NCI-H460 (cell line): ENCODE measurements around the gene BCS1L. TPM values are rescaled to one million over a fixed set of nuclear protein-coding genes. Genes with fewer than 3 reads are reported as not detected.
A peak's percentile ranks its signal among the peaks of the same experiment; 100 is the strongest.

Experiments used
- DNase-seq: peaks from one replicate; pipeline ENCODE4 v3.0.0-alpha.2; 2016; ENCODE audit warnings: low read depth; ENCODE audit errors: extremely low read depth
- total RNA-seq: library from RNA; depleted of rRNA; stranded (reverse); fragments of >200 nt; shearing (Covaris generic); gene quantifications from 2 replicates; pipeline ENCODE4 v1.2.3, GENCODE V29; 2014

Gene BCS1L
- total RNA-seq, 1 experiment from 2014 or later, result 40.2 TPM

GRCh38 chr2:218659988-218660358, 490 bp downstream of the BCS1L start:
- DNase-seq, result no peak

- no peak for DNase-seq
These were observed 2.9 kb downstream of the BCS1L start for GRCh38 chr2:218662377-218662776.

- DNase-seq, result no peak
These were observed 3.3 kb downstream of the BCS1L start for GRCh38 chr2:218662827-218663226.

GRCh38 chr2:218663901-218664300, 4.4 kb downstream of the BCS1L start:
- DNase-seq, result no peak

- DNase-seq, result no peak
These were observed 5.2 kb downstream of the BCS1L start for GRCh38 chr2:218664653-218665052.

- no peak for DNase-seq
These were observed 11.7 kb downstream of the BCS1L start for GRCh38 chr2:218671097-218671653.

- DNase-seq, result peak; percentile 71
These were observed 12.4 kb downstream of the BCS1L start, which contains the start of the genes RNF25 and STK36 for GRCh38 chr2:218671654-218672566. RNF25 (minus strand) TSS chr2:218672002; CDS start chr2:218671970, 32 bp downstream. STK36 (plus strand) TSS chr2:218672086; CDS start chr2:218672830, 744 bp downstream.

- no peak for DNase-seq
These were observed 19.6 kb downstream of the BCS1L start for GRCh38 chr2:218679119-218679518.

GRCh38 chr2:218680061-218680460, 20.6 kb downstream of the BCS1L start:
- DNase-seq, result no peak

- DNase-seq, result peak; percentile 80
These were observed 28.0 kb downstream of the BCS1L start for GRCh38 chr2:218687400-218688060.

- no peak for DNase-seq
These were observed 31.8 kb downstream of the BCS1L start for GRCh38 chr2:218691234-218691633.

GRCh38 chr2:218694405-218695145, 35.1 kb downstream of the BCS1L start:
- DNase-seq, result no peak

- no peak for DNase-seq
These were observed 39.4 kb downstream of the BCS1L start for GRCh38 chr2:218698885-218699284.

- no peak for DNase-seq
These were observed 42.3 kb downstream of the BCS1L start for GRCh38 chr2:218701806-218702205.

GRCh38 chr2:218703341-218703740, 43.9 kb downstream of the BCS1L start:
- DNase-seq, result no peak

- DNase-seq, result no peak
These were observed 48.6 kb downstream of the BCS1L start for GRCh38 chr2:218708086-218708485.

- no peak for DNase-seq
These were observed 50.4 kb downstream of the BCS1L start for GRCh38 chr2:218709908-218710307.

- no peak for DNase-seq
These were observed 50.8 kb downstream of the BCS1L start for GRCh38 chr2:218710334-218710686.

- DNase-seq, result peak; percentile 97
These were observed 51.4 kb downstream of the BCS1L start, which contains the start of gene TTLL4 for GRCh38 chr2:218710687-218711549. TTLL4 (plus strand) TSS chr2:218710835; CDS start chr2:218737677, 26,842 bp downstream.

- DNase-seq, result no peak
These were observed 52.1 kb downstream of the BCS1L start for GRCh38 chr2:218711550-218711929.
